Hematopoietic multipotent progenitor cell treated with erythropoietin and hydrocortisone succinate and interleukin-3 and kit ligand, for 15 days (in vitro differentiated cells): Measurements from ENCODE around the gene GBX1.

Experiments used
- DNase-seq: peaks from one replicate; pipeline ENCODE4 v3.0.0-alpha.2; 2015; ENCODE audit warnings: low spot score

GBX1 gene

GRCh38 chr7:151114151-151115090 lies 53.1 kb downstream of the GBX1 start:
- DNase-seq = no peak

- no peak for DNase-seq
Measured at GRCh38 chr7:151113344-151114150, 53.9 kb downstream of the GBX1 start.

GRCh38 chr7:151110941-151111645 lies 56.4 kb downstream of the GBX1 start:
- DNase-seq = peak; percentile 81

- DNase-seq = no peak
Measured at GRCh38 chr7:151110236-151110940, 57.1 kb downstream of the GBX1 start.

GRCh38 chr7:151109094-151110048 lies 58.1 kb downstream of the GBX1 start:
- DNase-seq = no peak

GRCh38 chr7:151107882-151108281 lies 59.6 kb downstream of the GBX1 start:
- DNase-seq = no peak

- DNase-seq = no peak
Measured at GRCh38 chr7:151104411-151105235, 62.9 kb downstream of the GBX1 start.

GRCh38 chr7:151103973-151104372 lies 63.5 kb downstream of the GBX1 start:
- no peak for DNase-seq

GRCh38 chr7:151102991-151103390 lies 64.5 kb downstream of the GBX1 start:
- no peak for DNase-seq

- no peak for DNase-seq
Measured at GRCh38 chr7:151101621-151102396, 65.7 kb downstream of the GBX1 start.

GRCh38 chr7:151100921-151101320 lies 66.6 kb downstream of the GBX1 start:
- DNase-seq = no peak

GRCh38 chr7:151099486-151100211 lies 67.8 kb downstream of the GBX1 start:
- DNase-seq = no peak
